Islet of Langerhans (tissue), 1 donor: ENCODE data around the gene F13B.
"Not testable (repeated sequence)": the region's sequence is repeated elsewhere in the genome, so short reads cannot be mapped to it uniquely, and the experiment has no call there.

Experiments used
- FAIRE-seq: peaks from one replicate; lab custom pipeline; 2011; peaks lifted over from hg19 to GRCh38; lab: Jason Lieb, UNC

The F13B gene

DNA sequence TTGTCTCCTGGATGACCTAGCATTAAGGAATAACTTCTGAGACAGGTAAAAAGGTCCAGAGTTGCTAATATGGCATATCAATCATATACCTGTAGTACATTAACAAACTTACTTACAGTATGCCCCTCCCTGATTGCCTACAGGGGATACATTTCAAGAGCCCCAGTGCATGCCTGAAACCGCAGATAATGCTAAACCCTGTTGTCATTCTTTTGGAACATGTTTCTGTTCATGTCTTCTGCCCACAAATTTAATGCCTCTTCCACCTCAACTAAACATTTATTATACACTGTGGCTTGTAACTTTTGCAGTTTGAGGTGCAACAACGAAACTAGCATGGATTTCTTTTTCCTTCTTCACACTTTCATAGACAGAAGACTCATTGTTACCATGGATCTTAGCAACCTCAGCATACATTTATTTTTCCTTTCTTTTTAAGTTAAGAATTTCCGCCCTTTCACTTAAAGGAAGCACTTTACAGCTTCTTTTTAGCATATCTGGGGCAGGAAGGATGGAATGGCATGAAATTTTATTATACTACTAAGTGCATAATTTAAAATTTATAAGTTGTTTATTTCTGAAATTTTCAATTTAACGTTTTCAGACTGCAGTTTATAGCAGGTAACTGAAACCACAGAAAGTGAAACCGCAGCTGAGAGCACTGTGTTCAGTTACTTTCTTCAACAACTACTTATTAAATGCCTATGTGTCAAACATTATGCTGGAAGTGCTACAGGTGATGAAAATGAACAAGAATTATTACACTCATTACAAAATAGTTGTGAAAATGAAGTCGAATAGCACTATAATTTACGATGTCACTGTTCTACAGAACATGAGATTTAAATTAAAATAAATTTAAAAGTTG lies 25.3 kb downstream of the F13B start:
- no peak for FAIRE-seq

DNA sequence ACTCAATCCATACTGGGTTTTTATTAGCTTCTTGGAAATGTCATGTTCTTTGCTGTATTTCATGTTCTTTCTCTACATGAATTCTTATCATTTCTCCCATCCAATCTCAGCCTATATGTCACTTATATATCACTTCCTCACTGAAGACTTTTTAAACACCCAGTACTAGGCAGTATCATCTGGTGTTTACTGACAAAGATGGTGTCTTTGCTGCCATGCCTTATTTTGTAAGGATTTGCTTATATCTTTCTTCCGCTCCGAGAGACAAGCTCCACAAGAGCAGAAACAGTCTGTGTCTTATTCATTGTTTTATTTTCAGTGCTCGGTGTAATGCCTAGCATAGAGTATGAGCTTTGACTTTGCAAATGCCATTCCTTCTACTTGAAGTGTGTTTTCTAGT lies 30.2 kb downstream of the F13B start:
- no peak for FAIRE-seq

DNA sequence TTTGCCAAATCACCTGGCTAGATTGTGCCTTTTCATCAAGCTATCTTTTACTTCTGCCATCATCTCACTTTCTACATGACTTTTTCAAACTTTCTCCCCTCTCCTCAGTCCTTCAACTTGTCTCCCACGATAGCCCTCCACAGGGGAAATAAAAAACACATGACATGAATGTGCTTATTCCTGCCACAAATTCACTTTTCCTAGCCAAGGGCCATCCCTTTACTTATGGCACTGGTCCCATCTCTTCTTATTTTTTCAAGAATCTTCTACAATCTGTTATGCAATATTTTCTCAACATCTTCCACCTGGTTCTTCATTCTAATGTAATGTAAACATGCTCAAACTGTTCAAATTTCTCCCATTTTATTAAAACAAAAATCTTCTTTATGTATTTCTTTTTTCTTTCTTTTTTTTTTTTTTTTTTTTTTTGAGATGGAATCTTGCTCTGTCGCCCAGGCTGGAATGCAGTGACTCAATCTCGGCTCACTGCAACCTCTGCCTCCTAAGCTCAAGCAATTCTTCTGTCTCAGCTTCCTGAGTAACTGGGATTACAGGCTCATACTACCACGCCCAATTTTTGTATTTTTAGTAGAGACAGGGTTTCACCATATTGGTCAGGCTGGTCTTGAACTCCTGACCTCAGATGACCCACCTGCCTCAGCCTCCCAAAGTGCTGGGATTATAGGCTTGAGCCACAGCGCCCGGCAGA lies 32.3 kb downstream of the F13B start:
- not testable (repeated sequence) for FAIRE-seq

DNA sequence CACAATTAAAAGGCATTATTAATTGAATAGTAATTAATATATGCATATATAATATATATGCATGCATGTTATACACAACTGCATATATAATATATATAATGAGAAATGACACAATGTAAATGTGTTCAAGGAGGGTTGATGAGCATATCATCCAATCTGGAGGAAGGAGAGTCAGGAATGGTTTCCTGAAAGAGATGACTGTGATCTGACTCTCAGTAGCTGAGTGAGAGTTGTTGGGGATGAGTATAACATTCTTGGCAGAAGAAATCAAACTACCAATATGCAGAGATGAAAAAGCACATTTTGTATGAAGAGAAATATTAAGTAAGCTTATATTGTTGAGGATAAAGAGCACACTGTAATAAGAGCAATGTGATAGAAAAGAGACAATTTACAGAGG lies 37.3 kb downstream of the F13B start:
- FAIRE-seq, result no peak

DNA sequence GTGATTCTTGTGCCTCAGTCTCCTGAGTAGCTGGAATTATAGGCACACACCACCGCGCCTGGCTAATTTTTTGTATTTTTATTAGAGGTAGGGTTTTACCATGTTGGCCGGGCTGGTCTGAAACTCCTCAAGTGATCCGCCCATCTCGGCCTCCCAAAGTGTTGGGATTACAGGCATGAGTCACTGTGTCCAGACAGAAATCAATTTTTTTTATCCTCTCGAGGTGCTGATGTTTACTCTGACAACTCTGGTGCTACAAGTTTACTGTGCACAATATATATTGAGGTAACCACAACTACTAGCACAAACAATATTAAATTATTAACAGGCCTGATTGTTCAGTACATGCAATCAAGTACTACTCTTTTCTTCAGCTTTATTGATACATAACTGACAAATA lies 39.7 kb downstream of the F13B start:
- FAIRE-seq, result no peak

- FAIRE-seq, result no peak
Observed at GRCh38 chr1:197024460-197024859, 42.6 kb downstream of the F13B start.

DNA sequence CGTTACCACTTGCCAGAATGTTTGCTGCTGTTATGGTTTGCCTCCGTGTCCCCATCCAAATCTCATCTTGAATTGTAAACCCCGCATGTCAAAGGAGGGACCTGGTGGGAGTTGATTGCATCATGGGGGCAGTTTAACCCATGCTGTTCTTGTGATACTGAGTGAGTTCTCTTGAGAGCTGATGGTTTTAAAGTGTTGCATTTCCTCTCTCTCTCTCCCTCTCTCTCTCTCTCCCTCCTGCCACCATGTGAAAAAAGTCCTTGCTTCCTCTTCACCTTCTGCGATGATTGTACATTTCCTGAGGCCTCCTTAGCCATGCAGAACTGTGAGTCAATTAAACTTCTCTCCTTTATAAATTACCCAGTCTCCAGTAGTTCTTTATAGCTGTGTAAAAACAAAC lies 45.3 kb downstream of the F13B start:
- FAIRE-seq, result no peak

DNA sequence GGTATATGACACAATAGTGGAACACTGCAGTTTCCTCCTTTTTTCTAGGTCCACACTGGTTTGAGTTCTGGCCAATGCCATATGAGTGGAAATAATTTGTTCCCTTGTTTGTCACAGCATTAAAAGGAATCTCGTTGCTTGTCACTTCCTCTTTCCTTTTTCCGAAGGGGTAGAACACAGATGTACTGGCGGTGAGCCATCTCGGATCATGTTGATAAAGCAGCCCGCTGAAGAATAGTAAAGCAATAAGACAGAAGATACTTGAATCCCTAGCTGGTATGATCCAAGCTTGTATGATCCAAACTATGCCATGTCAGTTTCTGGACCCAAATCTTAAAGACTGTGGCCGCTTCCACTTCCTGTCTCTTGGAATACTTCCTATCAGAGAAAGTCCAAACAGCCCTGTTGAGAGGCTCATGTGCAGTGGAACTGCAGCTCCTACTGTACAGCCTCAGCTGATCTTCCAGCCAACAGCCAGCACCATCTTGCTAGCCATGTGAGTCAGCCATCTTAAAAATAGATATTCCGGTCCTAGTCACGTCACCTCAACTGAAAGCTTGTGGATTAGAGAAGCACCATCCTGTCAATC lies 49.4 kb downstream of the F13B start:
- FAIRE-seq, result no peak

GRCh38 chr1:197016751-197017150 lies 50.3 kb downstream of the F13B start:
- no peak for FAIRE-seq

- FAIRE-seq, result no peak
Observed at GRCh38 chr1:197013234-197013633, 53.8 kb downstream of the F13B start.

DNA sequence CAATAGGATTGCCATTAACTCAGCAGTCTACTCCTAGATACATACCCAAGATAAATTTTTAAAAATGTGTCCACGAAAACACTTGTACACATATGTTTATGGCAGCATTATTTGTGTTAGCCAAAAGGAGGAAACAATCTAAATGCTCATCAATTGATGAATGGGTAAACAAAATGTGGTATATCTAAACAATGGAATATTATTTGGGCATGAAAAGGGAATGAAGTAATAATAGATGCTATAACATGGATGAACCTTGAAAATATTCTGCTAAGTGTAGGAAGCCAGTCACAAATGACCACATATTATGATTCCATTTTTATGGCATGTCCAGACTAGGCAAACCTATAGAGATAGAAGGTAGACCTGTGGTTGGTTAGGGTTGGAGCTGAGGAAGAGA lies 55.4 kb downstream of the F13B start:
- no peak for FAIRE-seq

- FAIRE-seq, result no peak
Observed at GRCh38 chr1:197008861-197009260, 58.2 kb downstream of the F13B start.

GRCh38 chr1:197003132-197003531 lies 63.9 kb downstream of the F13B start:
- no peak for FAIRE-seq

DNA sequence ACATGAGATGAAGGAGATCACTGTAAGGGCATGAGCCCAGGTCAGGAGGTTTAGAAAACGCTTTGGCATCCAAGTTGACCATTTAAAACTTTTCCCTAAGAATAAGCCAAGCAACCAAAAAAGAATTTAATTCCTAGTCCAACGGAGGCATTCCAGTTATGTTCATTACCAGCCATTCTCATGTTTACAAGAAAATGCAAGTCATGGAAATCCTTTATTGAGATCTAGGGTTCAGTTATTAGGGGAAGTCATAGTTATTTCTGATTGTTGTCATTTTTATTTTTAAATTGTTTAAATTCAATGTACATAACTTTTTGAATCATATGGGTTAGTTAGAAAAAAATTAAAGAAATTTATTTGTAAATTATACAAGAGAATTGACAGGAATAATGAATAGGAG lies 65.2 kb downstream of the F13B start:
- no peak for FAIRE-seq

DNA sequence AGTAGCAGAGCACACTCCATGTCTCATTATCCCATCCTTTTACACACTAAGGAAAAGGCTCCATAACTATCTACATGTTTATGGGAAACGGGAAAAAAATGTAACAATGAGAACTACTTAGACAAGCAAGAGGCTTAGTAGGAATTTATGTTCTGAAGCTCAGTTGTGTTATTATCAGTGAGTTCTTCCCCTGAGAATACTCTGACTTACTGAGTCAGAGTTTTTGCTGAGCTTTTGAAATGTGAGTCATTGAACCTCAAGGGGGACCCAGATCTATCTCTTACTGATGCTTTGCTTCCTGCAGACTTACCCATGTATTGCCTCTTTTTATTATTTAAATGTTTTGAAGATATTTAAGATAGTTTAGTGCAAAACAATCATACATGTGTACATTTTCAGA lies 69.6 kb downstream of the F13B start:
- FAIRE-seq, result no peak

DNA sequence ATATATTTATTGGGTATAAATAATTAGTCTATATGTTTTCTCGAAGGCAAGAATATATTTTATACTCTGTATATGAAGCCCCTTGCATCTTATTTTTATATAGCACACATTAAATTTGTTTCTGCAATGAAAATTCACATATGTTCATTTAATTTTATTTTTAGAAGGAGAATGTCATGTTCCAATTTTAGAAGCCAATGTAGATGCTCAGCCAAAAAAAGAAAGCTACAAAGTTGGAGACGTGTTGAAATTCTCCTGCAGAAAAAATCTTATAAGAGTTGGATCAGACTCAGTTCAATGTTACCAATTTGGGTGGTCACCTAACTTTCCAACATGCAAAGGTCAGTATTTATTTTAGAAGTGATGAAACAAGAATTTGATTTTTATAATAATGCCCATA lies 73.1 kb downstream of the F13B start:
- no peak for FAIRE-seq

DNA sequence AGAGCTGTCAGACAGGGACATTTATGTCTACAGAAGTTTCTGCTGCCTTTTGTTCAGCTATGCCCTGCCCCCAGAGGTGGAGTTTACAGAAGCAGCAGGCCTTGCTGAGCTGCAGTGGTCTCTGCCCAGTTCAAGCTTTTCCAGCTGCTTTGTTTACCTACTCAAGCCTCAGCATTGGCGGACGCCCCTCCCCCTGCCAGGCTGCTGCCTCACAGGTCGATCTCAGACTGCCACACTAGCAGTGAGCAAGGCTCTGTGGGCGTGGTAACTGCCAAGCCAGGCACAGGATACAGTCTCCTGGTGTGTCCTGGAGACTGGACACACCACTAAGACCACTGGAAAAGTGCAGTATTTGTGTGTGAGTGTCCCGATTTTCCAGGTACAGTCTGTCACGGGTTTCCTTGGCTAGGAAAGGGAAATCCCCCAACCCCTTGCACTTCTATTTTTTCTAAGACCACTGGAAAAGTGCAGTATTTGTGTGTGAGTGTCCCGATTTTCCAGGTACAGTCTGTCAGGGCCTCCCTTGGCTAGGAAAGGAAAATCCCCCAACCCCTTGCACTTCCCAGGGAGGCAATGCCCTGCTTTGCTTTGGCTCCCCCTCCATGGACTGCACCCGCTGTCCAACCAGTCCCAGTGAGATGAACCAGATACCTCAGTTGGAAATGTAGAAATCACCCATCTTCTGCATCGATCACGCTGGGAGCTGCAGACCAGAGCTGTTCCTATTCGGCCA lies 75.0 kb downstream of the F13B start:
- FAIRE-seq, result not testable (repeated sequence)
